ENCODE results near the gene GPR155.

The GPR155 gene

DNA sequence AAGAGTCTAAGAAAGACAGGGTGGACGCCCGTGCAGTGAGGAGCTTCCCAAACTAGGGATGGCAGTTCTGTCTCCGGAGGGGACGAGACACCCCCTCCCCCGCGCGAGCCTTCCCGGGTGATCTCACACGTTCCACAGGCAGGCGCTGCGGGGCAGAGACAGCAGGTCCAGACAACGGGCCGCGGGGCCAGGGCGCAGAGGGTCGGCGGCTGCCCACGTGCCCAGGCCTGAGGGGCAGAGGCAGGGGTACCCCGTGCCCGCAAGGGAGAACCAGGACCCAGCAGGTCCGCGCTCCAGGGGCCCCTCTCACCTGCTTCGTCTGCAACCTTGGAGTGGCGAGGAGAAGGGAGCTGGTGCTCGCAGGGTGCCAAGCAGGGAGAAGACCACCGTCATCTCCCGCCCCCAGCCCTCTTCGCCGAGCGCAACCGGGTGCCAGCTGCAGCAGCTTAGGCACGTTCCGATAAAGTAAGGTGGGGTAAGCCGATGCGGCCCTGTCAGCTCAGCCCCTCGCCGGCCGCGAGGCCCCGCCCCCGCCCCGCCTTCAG lies at the start of gene GPR155:
TSS of gene GPR155 (minus strand) at position 467 of the 545 bp plus-strand sequence. CDS start 5,073 bp downstream, outside the sequence.
- no peak for DNase-seq (ENCODE audit: low read depth, low spot score)

- no peak for DNase-seq (ENCODE audit: low read depth, low spot score)
These were observed 49.2 kb upstream of the GPR155 start for GRCh38 chr2:174535757-174536703.

DNA sequence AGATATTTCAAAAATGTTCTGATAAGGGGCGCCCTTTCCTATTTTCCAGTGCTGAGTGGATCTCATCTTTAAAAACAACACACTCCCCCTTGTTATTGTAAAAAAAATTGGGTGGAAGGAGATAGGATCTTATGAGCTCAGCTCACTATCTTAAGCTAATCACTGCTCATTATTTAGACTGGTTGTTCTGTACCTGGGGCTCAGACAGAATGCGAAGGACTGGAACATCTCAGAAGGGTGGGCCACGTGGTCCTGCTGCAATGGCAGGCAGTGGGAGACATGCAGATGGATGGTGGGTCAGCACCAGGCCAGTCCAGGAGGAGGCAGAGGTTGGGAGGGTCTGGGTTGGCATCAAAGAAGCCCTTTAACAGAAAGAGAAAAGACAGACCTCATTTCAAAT lies 48.3 kb upstream of the GPR155 start:
- no peak for DNase-seq (ENCODE audit: low read depth, low spot score)

DNA sequence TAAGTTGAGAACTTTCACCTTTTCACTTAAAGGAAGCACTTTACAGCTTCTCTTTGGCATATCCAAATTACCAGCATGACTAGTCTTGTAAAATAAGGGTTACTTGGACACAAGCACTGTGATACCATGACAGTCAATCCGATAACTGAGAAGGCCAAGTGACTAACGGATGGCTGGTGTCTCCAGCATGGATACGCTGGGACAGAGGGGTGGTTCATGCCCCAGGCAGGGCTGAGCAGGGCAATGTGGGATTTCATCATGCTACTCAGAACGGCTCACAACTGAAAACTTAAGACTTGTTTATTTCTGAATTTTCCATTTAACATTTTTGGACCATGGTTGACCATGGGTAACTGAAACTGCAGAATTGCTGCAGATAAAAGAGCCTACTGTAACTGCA lies 43.1 kb upstream of the GPR155 start:
- no peak for DNase-seq (ENCODE audit: low read depth, low spot score)

DNA sequence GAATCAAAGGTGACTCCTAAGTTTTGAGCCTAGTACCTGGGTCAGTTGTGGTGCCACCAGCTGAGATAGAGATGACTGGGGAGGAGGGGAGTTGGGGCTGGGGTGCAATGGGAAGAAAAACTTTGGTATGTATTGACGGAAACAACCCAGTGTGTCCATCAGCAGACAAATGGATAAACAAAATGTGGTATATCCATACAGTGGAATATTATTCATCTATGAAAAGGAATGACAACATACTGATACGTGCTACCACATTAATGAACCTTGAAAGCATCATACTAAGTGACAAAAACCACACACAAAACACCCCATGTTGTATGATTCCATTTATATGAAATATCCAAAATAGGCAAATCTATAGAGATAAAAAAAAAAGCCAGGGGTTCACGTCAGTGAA lies 41.1 kb upstream of the GPR155 start:
- DNase-seq (ENCODE audit: low read depth, low spot score) = no peak

- no peak for DNase-seq (ENCODE audit: low read depth, low spot score)
These were observed 40.4 kb upstream of the GPR155 start for GRCh38 chr2:174527101-174527721.

- DNase-seq (ENCODE audit: low read depth, low spot score) = no peak
These were observed 37.7 kb upstream of the GPR155 start for GRCh38 chr2:174524527-174524926.

DNA sequence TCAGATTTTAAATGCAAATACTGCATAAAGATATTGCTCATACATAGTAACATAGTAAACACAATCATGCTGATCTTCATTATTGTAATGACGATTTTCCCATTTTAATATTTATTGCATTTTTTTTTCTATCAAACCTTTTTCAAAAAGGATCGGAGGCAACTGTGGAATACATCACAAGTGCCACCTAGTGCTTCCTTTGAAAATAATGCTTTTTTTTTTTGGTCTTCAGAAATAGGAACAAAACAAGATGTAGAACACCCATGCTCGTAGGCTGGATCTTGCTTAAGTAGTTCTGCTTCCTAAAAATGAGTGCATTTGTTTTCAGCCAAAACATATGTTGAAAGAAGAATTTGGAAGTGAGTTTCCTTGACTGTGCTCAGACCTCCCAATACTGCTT lies 35.7 kb upstream of the GPR155 start:
- no peak for DNase-seq (ENCODE audit: low read depth, low spot score)

GRCh38 chr2:174518395-174518794 lies 31.6 kb upstream of the GPR155 start:
- DNase-seq (ENCODE audit: low read depth, low spot score) = no peak

GRCh38 chr2:174516501-174517378 lies 29.9 kb upstream of the GPR155 start:
- DNase-seq (ENCODE audit: low read depth, low spot score) = no peak

GRCh38 chr2:174512345-174512744 lies 25.5 kb upstream of the GPR155 start:
- no peak for DNase-seq (ENCODE audit: low read depth, low spot score)

- DNase-seq (ENCODE audit: low read depth, low spot score) = no peak
These were observed 24.9 kb upstream of the GPR155 start for GRCh38 chr2:174511580-174512260.

DNA sequence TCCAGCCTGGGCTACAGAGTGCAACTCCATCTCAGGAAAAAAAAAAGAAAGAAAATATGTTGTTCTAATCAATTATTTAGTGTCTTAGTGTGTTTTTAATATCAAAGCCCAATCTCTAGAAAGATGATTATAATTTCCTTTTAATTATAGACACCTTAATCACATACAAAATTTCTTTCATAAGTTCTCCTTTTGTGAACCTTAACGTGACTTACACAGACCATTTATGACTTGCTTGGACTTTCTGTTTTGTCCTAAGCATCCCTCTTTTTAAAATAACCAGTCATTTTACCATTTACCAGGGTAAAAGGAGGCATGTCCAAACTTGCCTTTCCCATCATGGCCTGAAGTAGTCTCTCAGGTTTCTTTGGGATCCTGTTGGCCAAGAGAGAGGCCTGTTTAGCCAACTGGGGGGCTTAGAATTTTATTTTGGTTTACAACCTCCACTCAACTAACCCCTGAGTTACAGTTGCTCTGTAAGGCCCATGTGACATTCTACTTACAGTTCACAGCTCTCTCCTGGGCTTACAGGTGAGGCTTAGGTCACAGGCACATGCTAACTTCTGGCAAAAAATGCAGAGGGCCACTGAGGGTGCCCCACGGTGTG lies 23.9 kb upstream of the GPR155 start:
- DNase-seq (ENCODE audit: low read depth, low spot score) = no peak

DNA sequence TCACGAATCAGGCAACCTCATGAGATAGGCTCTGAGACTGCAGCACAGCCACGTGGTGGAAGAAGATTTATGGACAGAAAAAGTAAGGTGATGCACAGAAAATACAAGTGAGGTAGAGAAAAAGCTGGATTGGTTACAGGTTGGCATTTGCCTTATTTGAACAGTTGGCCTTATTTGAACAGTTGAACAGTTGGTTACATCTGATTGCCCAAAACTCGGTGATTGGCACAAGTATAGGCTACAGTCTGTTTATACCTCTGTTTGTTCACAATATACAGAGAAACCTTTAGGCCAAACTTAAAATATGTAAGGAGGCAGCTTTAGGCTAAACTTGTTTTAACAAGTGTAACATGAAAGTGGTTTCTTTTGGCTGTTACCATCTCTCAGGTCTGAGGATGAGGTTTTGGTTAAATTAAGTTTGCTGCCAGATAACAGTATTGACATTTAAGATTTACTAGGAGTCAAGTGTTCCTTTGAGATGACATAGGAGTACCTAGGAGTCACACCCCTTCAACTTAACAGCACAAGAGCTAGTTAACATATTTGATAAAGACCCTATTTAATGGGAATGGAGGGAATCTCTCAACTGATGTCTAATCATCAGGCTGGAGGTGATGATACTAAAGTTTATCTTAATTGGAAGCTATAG lies 16.5 kb upstream of the GPR155 start:
- no peak for DNase-seq (ENCODE audit: low read depth, low spot score)

GRCh38 chr2:174499371-174499770 lies 12.5 kb upstream of the GPR155 start:
- DNase-seq (ENCODE audit: low read depth, low spot score) = no peak

GRCh38 chr2:174495365-174496012 lies 8.7 kb upstream of the GPR155 start:
- no peak for DNase-seq (ENCODE audit: low read depth, low spot score)

DNA sequence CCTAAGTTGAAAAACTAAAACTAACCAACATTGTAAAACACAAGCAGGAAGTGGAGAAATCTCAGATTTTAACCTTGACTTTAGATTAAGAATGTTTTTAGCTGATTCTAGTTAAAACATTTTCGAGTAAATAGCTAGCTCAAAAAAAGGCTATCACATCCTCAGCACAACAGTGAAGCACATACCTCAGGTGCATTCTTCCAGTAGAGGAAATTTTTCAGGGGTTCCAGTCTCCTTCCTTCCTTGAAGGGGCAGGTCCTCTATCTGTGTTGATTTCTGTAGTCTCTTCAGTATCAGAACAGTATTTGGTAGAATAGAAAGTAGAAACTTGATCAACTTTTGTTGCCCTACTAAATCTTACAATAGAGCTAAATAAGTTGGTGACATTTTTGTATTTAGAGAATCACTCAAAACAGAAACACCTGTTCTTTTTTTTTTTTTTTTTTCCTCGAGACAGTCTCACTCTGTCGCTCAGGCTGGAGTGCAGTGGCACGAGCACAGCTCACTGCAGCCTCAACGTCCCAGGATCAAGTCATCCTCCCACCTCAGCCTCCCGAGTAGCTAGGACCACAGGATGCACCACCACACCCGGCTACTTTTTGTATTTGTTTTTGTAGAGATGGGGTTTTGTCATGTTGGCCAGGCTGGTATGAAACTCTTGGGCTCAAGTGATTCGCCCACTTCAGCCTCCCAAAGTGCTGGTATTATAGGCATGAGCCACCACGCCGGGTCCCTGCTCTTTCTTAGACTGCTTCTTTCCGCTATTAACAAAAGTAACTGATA lies 6.9 kb upstream of the GPR155 start:
- DNase-seq (ENCODE audit: low read depth, low spot score) = no peak

- DNase-seq (ENCODE audit: low read depth, low spot score) = peak; percentile 32
These were observed 6.2 kb upstream of the GPR155 start for GRCh38 chr2:174492963-174493431.

- no peak for DNase-seq (ENCODE audit: low read depth, low spot score)
These were observed 5.1 kb upstream of the GPR155 start for GRCh38 chr2:174491947-174492346.

Data from activated naive CD8-positive, alpha-beta T cell treated with anti-CD3 and anti-CD28 coated beads, Interleukin-2, amount 50 U/mL, for 16 hours (primary cell).